Body of pancreas (tissue), 4 donors: ENCODE measurements around the gene SUGCT. TPM values are rescaled to one million over a fixed set of nuclear protein-coding genes. Genes with fewer than 3 reads are reported as not detected.
"Not testable (repeated sequence)": the region's sequence is repeated elsewhere in the genome, so short reads cannot be mapped to it uniquely, and the experiment has no call there.

ENCODE experiments used
- ATAC-seq: fragments of 150-250 bp; one replicate; pipeline ENCODE4 v1.9.1; 2016
- DNase-seq, 4 donors: peaks; one replicate each; pipeline ENCODE4 v3.0.0-alpha.2; 2019
- H3K27ac ChIP-seq, 4 donors: fragments of 200-600 bp; sonication (generic); 1 replicate in 3 of 4; 2 replicates in 1 of 4; pipeline versions ENCODE4 v1.5.1 to v1.6.1; 2016 to 2019; ENCODE audit warnings: mild to moderate bottlenecking in 1 of 4, mixed read lengths in 1 of 4, moderate library complexity in 1 of 4
- H3K27me3 ChIP-seq, 2 donors: fragments of 200-600 bp; sonication (generic); one replicate each; pipeline ENCODE4 v1.6.0; 2016; ENCODE audit warnings: mild to moderate bottlenecking in 1 of 2
- H3K36me3 ChIP-seq, 2 donors: fragments of 200-600 bp; sonication (generic); replicated peaks in 1 of 2; 2 replicates each; pipeline ENCODE4 v1.5.1; 2016; ENCODE audit warnings: low read depth in 2 of 2; ENCODE audit not compliant: insufficient read depth in 1 of 2
- H3K4me1 ChIP-seq: fragments of 200-600 bp; sonication (generic); one replicate; pipeline ENCODE4 v1.6.0; 2016
- H3K4me3 ChIP-seq, 2 donors: fragments of 200-600 bp; sonication (generic); 1 replicate in 1 of 2; 2 replicates in 1 of 2; pipeline ENCODE4 v1.5.1; 2016 to 2019
- H3K9me3 ChIP-seq, 3 donors: fragments of 200-600 bp; sonication (generic); 1 replicate in 2 of 3; 2 replicates in 1 of 3; pipeline ENCODE4 v1.5.1; 2016
- CTCF ChIP-seq, 7 experiments: fragments of 450-650 bp in 4 of 7; fragments of 200-600 bp in 3 of 7; sonication (generic) in 3 of 7; IDR thresholded peaks; one replicate each; pipeline ENCODE4 v1.5.1; 2016 to 2019; ENCODE audit warnings: antibody characterized with exemption in 7 of 7
- POLR2A ChIP-seq, 3 donors: fragments of 450-650 bp; IDR thresholded peaks; one replicate each; pipeline ENCODE4 v1.6.1; 2016; ENCODE audit warnings: antibody characterized with exemption in 3 of 3, mild to moderate bottlenecking in 2 of 3
- WGBS, 2 donors: methylation state at CpG; one replicate each; pipeline ENCODE4 v1.1.5; 2017; 5-methylcytosine and 5-hydroxymethylcytosine counted together
- intact Hi-C: fragments of 100-400 bp; cut with DNase I; formaldehyde crosslinking; loops from one replicate; pipeline ENCODE4 v1.15.1; 2023
- total RNA-seq, 2 donors: library from RNA; depleted of rRNA; stranded (reverse); fragments of >200 nt; gene quantifications; one replicate each; pipeline ENCODE4 v1.1.0, GENCODE V29; 2016

SUGCT gene
- total RNA-seq, 2 donors from 2014 or later, result 0.78 to 1.3 TPM

- DNase-seq, result no peak
- ATAC-seq, result no peak
- H3K36me3 ChIP-seq, result no peaks in the 10 kb centered on the region
- H3K27me3 ChIP-seq, result no peaks in the 10 kb centered on the region
- no peak for TF ChIP-seq CTCF (IDR thresholded peaks at IDR 0.05)
- TF ChIP-seq POLR2A (IDR thresholded peaks at IDR 0.05), result no peak
- no peak overlapping the region for H3K4me3 ChIP-seq
- intact Hi-C loops, result no loop called here
- 86 to 100% methylated on average over 2 of the region's 2 CpGs for WGBS, 2 donors
- H3K27ac ChIP-seq, result no peak overlapping the region
- H3K9me3 ChIP-seq, result no peaks in the 10 kb centered on the region
- no peaks in the 10 kb centered on the region for H3K4me1 ChIP-seq
Measured at GRCh38 chr7:40162516-40162915, 27.7 kb downstream of the SUGCT start.

- 50 to 71% methylated on average over 1 of the region's 1 CpG for whole genome bisulfite sequencing, 2 donors
- Histone ChIP-seq H3K27me3 (no peaks in the 10 kb centered on the region), H3K4me3 (no peak overlapping the region), H3K27ac (no peak overlapping the region), H3K9me3 (no peaks in the 10 kb centered on the region), H3K36me3 (no peaks in the 10 kb centered on the region), H3K4me1 (no peaks in the 10 kb centered on the region)
- DNase-seq (no peak), ATAC-seq (no peak)
- TF ChIP-seq POLR2A (IDR thresholded peaks at IDR 0.05) (no peak), CTCF (IDR thresholded peaks at IDR 0.05) (no peak)
- intact Hi-C loops, result no loop called here
Measured at GRCh38 chr7:40165216-40165615, 30.4 kb downstream of the SUGCT start.

GRCh38 chr7:40167291-40167690, 32.5 kb downstream of the SUGCT start:
- Histone ChIP-seq H3K9me3 (no peaks in the 10 kb centered on the region), H3K4me3 (no peak overlapping the region), H3K27me3 (no peaks in the 10 kb centered on the region), H3K4me1 (no peaks in the 10 kb centered on the region), H3K36me3 (no peaks in the 10 kb centered on the region), H3K27ac (no peak overlapping the region)
- DNase-seq (no peak), ATAC-seq (no peak)
- WGBS, 2 donors, result 89 to 100% methylated on average over 2 to 3 of the region's 3 CpGs
- intact Hi-C loops, result no loop called here
- no peak for TF ChIP-seq CTCF (IDR thresholded peaks at IDR 0.05)
- no peak for TF ChIP-seq POLR2A (IDR thresholded peaks at IDR 0.05)

DNA sequence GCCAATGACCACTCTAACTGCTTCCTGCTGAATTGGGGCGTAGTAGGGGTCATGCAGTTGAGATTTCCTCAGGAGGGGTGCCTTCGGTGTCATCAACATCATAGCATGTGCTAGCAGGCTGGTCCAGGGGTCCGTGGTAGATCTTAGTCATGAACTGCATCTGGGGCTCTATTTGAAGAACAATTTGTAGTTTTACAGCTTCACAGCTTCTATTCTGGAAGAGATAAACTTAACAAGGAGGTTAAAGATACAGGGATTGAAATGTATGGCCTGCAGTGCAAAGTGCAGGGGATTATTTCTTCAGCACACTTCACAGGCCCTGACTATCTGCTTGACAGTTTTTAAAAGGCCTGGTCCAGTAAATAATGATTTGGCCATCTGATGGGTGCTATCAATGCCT, 33.5 kb downstream of the SUGCT start:
- H3K27me3 ChIP-seq, H3K36me3 ChIP-seq, intact Hi-C loops, ATAC-seq, H3K27ac ChIP-seq, H3K4me3 ChIP-seq, H3K4me1 ChIP-seq, H3K9me3 ChIP-seq, DNase-seq: not testable (repeated sequence)
- 71 to 93% methylated on average over 1 to 3 of the region's 3 CpGs for WGBS, 2 donors

- H3K36me3 ChIP-seq, DNase-seq, H3K27me3 ChIP-seq, H3K4me3 ChIP-seq, H3K9me3 ChIP-seq, H3K4me1 ChIP-seq, H3K27ac ChIP-seq, ATAC-seq, intact Hi-C loops: not testable (repeated sequence)
- WGBS, 2 donors, result 89 to 96% methylated on average over 13 of the region's 13 CpGs
Measured at GRCh38 chr7:40173121-40173520, 38.3 kb downstream of the SUGCT start.

- H3K27ac ChIP-seq, DNase-seq, H3K9me3 ChIP-seq, intact Hi-C loops, H3K4me1 ChIP-seq, H3K27me3 ChIP-seq, ATAC-seq, H3K36me3 ChIP-seq, H3K4me3 ChIP-seq: not testable (repeated sequence)
- WGBS, 2 donors, result 84 to 91% methylated on average over 6 of the region's 6 CpGs
Measured at GRCh38 chr7:40175256-40175655, 40.5 kb downstream of the SUGCT start.
